IMR-90 (cell line): ENCODE data around the gene CARTPT.

Experiments
- CHD1 ChIP-seq: IDR thresholded peaks from 2 replicates; pipeline ENCODE4 v1.6.1; 2012; ENCODE audit warnings: low read depth, low read length, improper control_type of control experiment
- CTCF ChIP-seq: conservative IDR thresholded peaks from 2 replicates; pipeline ENCODE4 v1.5.1; 2012; ENCODE audit warnings: mild to moderate bottlenecking, low read depth, low read length, improper control_type of control experiment
- POLR2A ChIP-seq: IDR thresholded peaks from 2 replicates; pipeline ENCODE4 v1.6.1; 2012; ENCODE audit warnings: mild to moderate bottlenecking, low read depth, low read length
- SMC3 ChIP-seq: fragments of 150-350 bp; IDR thresholded peaks from 2 replicates; pipeline ENCODE4 v1.6.1; 2016; ENCODE audit warnings: low read depth, mild to moderate bottlenecking, antibody characterized with exemption, low read length, moderate library complexity
- USF2 ChIP-seq: fragments of 150-350 bp; IDR thresholded peaks from 2 replicates; pipeline ENCODE4 v1.6.1; 2017; ENCODE audit warnings: mild to moderate bottlenecking, antibody characterized with exemption, low read length, low read depth
- TF ChIP-seq, protein P1 (sequence below): fragments of 150-350 bp; IDR thresholded peaks from 2 replicates; pipeline ENCODE4 v1.6.1; 2016; ENCODE audit warnings: low read depth, mild to moderate bottlenecking, low read length, moderate library complexity, borderline replicate concordance

DNA sequence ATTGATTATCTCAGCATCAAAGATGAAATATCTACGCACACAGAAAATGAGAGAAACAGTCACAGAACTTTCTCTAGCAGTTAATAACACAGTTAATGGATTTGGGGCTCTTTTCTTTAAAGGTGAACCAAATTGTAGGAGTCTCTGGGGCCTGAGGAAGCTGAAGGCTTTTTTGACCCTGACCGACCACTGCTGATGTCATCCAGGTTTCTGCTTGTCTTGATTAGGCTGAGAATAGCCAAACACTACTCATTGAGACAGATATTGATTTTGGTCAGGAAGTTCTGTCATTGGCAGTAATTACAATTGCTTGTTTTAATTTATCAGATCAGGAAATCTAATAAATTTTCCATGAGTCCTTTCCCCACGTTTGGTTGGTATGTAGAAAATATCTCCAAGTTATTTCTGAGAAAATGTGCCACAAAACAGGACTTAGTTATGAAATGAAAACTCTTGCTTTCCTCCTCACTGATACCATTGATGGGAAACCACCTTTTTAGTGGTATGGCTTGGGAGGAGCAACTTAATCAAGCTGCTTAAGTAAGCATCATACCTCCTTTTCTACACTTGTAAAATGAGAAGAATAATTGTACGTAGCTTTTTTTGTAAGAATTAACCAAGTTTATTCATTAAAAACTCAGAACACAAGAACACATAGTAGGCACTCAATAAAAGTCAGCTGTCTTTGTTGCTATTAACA lies 19.7 kb downstream of the CARTPT start:
- no peak for TF ChIP-seq CHD1
- no peak for TF ChIP-seq CTCF
- TF ChIP-seq USF2 = no peak
- TF ChIP-seq POLR2A = no peak
- TF ChIP-seq, protein P1, sequence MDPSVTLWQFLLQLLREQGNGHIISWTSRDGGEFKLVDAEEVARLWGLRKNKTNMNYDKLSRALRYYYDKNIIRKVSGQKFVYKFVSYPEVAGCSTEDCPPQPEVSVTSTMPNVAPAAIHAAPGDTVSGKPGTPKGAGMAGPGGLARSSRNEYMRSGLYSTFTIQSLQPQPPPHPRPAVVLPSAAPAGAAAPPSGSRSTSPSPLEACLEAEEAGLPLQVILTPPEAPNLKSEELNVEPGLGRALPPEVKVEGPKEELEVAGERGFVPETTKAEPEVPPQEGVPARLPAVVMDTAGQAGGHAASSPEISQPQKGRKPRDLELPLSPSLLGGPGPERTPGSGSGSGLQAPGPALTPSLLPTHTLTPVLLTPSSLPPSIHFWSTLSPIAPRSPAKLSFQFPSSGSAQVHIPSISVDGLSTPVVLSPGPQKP = no peak
- no peak for TF ChIP-seq SMC3
